Activated T-helper 17 cell treated with anti-CD3 and anti-CD28 coated beads, Interleukin-2, amount 50 U/mL, for 72 hours (primary cell): ENCODE results near the gene C10orf105. TPM values are rescaled to one million over a fixed set of nuclear protein-coding genes. Genes with fewer than 3 reads are reported as not detected.

Experiments
- ATAC-seq: fragments of 150-1000 bp; cut with Tn5 transposase; replicated peaks from 2 replicates; pipeline ENCODE4 v1.10.0; 2021; ENCODE audit warnings: mild to moderate bottlenecking, moderate library complexity
- H3K27ac Mint-ChIP-seq: one replicate; pipeline ENCODE4 v1.8.0; 2022; ENCODE audit warnings: mixed read lengths
- H3K27me3 Mint-ChIP-seq: one replicate; pipeline ENCODE4 v1.8.0; 2022; ENCODE audit warnings: mixed read lengths
- H3K36me3 Mint-ChIP-seq: one replicate; pipeline ENCODE4 v1.8.0; 2022; ENCODE audit warnings: low read depth, mild to moderate bottlenecking, mixed read lengths
- H3K4me1 Mint-ChIP-seq: one replicate; pipeline ENCODE4 v1.8.0; 2022; ENCODE audit warnings: mixed read lengths
- H3K4me3 Mint-ChIP-seq: one replicate; pipeline ENCODE4 v1.8.0; 2022; ENCODE audit warnings: mild to moderate bottlenecking, mixed read lengths
- H3K9me3 Mint-ChIP-seq: one replicate; pipeline ENCODE4 v1.8.0; 2022; ENCODE audit warnings: mixed read lengths
- total RNA-seq, 2 donors: library from RNA; stranded (reverse); gene quantifications; one replicate each; pipeline ENCODE4 v1.2.3, GENCODE V29; 2022

C10orf105 gene, protein sequence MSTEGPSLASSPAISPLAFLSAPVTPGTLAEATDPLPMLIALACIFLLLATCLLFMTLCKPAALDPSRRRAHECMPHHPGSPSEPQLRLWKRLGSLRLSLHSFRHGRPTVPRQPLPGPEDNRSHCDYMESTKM
- total RNA-seq, result 1 to 10 TPM in 1 of 2 donors, under 1 TPM in 1; 0.04 to 1.0 TPM

DNA sequence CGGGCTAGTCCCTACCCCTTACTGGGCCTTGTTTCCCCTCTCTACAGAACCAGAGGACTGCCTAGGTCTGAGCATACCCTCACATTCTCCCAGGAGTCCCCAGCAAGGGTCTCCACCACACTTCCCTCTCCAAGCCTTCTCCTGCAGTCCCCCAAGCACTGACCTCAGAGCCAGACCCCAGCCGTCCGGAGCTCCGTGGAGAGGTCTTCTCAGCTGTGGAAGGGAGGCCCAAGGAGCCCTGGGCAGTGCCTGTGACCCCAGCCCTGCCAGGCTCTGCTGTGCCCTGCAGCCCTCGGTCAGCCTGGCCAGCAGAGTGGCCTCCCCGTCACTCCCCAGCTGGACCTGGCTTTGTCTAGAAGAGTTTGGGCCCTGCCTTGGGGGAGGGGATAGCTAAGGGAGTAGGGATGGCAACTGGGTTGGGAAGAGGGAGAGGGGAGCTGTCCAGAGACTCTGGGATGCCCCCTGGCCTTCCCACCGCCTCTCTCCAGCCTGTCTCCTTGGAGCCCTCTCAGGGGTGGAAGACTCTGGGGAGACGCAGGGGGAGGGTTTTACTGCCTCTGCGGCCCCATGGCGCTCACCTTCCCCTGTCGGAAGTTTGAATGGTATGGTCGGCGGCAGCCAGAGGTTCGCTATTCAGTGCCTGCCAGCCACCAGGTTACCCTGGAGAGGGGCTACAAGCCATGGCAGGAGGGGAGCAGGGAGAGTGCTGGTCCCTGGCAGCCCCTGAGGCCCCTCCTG lies at the start of gene C10orf105:
TSS of gene C10orf105 (minus strand) at position 315 of the 738 bp plus-strand sequence. CDS start 3,441 bp downstream, outside the sequence.
- H3K27me3 Mint-ChIP-seq, result no peaks in the 10 kb centered on the region
- H3K36me3 Mint-ChIP-seq, result peaks cover 8% of the 10 kb centered on the region
- H3K4me3 Mint-ChIP-seq, result no peak within 1 kb of the TSS
- ATAC-seq, result no peak
- H3K9me3 Mint-ChIP-seq, result no peaks in the 10 kb centered on the region
- peak within 1 kb of the TSS; percentile 70 for H3K27ac Mint-ChIP-seq
- H3K4me1 Mint-ChIP-seq, result peaks cover 30% of the 10 kb centered on the region

DNA sequence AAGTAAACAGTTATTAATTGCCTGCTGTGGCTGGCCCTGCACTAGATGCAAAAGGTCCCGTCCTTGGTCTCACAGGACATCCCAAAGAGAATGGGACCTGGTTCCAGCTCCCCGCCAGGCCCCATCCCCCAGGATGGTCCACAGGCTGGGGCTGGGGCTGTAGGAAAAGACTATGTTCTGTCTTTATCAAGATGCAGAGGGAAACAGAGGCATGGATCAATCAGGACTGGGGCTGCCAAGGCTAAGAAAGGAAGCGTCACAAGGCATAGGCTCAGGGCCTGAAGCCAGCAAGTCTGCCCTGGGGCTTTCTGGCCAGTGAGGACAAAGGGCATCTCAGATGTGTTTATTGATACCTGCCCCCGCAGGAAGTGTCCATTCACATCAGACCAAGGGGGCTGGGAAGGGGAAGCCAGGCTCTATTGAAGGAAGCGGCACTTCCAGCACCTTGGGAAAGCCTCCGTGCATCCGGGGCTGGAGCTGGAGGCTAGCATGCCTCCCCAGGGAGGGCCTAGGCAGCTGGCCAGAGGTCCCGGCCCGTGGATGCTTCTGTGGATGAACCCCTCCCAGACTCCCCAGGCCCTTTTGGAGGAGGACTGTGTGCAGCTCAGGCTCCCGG lies 48.0 kb upstream of the C10orf105 start:
- peaks cover 97% of the 10 kb centered on the region for H3K36me3 Mint-ChIP-seq
- ATAC-seq, result no peak
- H3K9me3 Mint-ChIP-seq, result no peaks in the 10 kb centered on the region
- no peaks in the 10 kb centered on the region for H3K27me3 Mint-ChIP-seq
- peaks cover 52% of the 10 kb centered on the region for H3K4me1 Mint-ChIP-seq
- peak overlapping the region; percentile 94 for H3K27ac Mint-ChIP-seq
- peak overlapping the region; percentile 91 for H3K4me3 Mint-ChIP-seq

DNA sequence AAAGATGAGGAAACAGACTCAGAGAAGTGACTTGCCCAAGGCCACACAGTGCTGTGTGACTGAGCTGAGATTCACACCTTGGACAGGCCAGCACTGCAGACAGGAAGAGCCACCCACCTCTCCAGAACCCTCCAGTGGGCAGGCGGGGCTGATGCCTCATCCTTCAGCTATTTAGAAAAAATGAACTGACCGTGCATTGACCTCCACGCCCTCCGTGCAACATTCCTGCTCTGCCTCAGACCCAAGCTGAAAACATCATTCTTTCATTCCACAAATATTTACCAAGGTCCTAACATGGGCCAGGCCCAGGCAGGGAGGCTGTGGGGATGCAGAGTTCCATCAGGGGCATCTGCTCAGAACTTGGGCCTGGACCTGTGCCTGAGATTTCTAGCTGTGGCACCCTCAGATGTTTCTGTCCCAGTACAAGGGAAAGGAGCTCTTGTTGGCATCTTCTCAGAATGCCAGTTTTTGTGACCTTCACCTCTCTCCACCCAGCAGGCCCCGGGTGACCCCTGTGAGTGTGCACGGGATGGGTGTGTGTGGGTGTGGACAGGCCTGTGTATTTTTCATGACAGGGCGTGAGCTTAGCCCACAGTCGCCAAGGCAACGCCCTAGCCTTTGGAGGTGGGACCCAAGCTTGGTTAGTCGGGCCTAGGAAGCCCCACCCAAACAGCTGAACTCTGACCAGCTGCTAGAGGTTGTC lies 47.3 kb upstream of the C10orf105 start:
- peaks cover 97% of the 10 kb centered on the region for H3K36me3 Mint-ChIP-seq
- no peaks in the 10 kb centered on the region for H3K9me3 Mint-ChIP-seq
- peaks cover 58% of the 10 kb centered on the region for H3K4me1 Mint-ChIP-seq
- H3K27me3 Mint-ChIP-seq, result no peaks in the 10 kb centered on the region
- peak; percentile 10 for ATAC-seq
- peak overlapping the region; percentile 91 for H3K4me3 Mint-ChIP-seq
- H3K27ac Mint-ChIP-seq, result peak overlapping the region; percentile 94

DNA sequence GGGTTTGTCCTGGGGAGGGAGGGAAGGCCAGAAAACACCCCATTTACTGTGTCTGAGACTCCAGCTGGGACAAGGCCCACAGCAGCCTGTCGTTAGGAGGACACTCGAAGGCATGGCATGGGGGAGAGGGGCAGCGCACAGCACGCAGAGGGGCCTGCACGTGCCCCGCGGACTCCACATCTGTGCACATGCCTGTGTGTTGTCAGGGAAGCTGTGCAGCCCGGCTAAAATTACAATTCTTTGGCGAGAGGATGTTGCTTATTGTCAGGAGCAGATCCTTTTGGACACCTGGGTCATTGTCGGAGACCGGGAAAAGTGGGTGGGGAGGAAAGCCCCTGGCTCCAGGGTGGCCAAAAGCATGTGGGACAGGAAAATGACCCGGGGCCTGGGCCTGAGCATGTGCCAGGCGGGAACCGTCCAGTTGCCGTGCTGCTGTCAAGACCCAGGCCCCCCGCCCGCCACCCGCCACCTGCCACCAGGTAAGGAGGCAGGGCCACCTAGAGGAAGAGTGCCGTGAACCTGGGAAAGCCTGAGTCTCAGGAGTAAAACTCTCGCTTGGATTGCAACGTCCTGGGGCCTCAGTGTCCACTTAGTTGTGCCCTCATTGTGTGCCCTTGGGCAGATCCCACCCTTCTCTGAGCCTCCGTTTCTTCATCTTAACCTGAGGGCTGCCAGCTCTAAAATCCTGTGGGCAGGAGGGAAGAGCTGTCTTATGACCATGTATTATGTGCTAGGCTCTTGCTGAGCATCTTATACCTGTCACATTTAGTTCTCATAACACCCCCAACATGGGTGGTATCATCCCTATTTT lies 46.5 kb upstream of the C10orf105 start:
- no peaks in the 10 kb centered on the region for H3K27me3 Mint-ChIP-seq
- peaks cover 60% of the 10 kb centered on the region for H3K4me1 Mint-ChIP-seq
- peak overlapping the region; percentile 91 for H3K4me3 Mint-ChIP-seq
- peaks cover 97% of the 10 kb centered on the region for H3K36me3 Mint-ChIP-seq
- peak overlapping the region; percentile 94 for H3K27ac Mint-ChIP-seq
- H3K9me3 Mint-ChIP-seq, result no peaks in the 10 kb centered on the region
- ATAC-seq, result no peak

DNA sequence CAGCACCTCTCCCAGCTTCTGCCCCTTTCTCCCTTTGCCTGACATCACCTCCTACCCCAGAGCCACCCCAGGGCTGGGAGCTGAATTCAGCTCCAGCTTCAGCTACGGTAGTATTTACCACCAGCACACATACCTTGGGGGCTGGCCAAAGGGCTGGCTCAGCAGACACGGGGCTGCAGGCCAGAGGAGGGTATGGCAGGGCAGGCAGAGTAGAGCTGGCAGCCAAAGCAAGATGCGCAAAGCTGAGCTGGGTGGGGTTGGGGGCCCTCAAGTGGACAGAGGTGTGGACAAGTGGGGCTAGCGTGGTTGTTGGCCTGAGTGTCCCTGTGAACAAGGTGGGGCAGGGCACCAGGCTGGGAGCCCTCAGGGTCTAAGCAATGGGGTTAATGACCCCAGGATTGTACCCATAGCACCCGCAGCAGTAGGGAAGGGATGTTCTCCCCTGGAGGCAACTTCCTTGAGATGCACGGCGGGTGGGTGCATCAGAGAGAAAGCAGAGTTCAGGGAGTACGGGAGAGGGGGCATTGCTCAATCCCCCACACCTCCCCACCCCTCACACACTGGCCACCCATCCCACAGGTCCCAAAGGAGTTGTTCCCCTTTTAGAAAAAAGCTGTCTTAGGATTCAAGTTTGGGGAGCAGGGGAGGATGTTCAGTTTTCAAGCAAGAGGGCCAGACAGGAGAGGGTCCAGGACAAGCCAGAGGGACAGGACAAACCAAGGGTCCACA lies 45.8 kb upstream of the C10orf105 start:
- H3K4me3 Mint-ChIP-seq, result peak overlapping the region; percentile 91
- H3K27me3 Mint-ChIP-seq, result no peaks in the 10 kb centered on the region
- no peak for ATAC-seq
- no peaks in the 10 kb centered on the region for H3K9me3 Mint-ChIP-seq
- peaks cover 97% of the 10 kb centered on the region for H3K36me3 Mint-ChIP-seq
- H3K4me1 Mint-ChIP-seq, result peaks cover 67% of the 10 kb centered on the region
- H3K27ac Mint-ChIP-seq, result peak overlapping the region; percentile 94

DNA sequence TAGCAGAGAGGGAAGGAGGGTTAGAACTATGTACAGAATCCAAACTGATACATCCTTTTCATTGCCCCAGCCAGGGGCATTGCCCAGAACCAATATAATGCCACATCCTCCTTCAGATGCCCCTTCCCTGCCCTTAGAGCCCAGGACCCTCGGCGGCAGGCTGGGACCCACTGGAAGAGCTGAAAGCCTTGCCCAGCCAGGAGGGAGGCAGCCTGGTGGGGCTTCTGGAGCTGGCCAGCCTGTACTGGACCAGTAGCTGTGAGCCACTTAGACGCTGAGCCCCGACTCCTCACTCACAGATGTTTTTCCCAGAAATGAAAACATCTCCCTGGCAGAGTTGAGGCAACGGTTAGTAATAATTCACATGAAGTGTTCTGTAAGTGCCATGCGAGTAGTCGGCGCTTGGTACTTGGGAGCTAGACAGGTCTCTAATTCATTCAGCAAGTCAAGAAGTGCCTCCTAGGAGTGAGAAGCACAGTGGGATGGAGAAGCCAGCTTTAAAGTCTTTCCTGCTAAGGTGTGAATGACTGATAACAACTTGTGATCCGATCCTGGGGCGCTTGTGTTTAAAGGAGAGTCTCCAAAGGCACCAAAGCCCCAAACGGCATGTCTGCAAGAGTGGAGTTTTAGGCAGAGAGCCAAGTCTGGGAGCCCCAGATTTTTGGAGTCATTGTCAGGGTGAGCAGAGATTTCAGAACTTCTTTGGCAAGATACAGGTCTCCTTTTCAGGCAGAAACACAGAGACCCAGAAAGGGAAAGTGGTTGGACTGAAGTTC lies 44.0 kb upstream of the C10orf105 start:
- ATAC-seq, result no peak
- H3K27me3 Mint-ChIP-seq, result no peaks in the 10 kb centered on the region
- H3K36me3 Mint-ChIP-seq, result peaks cover 100% of the 10 kb centered on the region
- H3K4me1 Mint-ChIP-seq, result peaks cover 61% of the 10 kb centered on the region
- no peaks in the 10 kb centered on the region for H3K9me3 Mint-ChIP-seq
- peak overlapping the region; percentile 70 for H3K27ac Mint-ChIP-seq
- H3K4me3 Mint-ChIP-seq, result peak overlapping the region; percentile 91

DNA sequence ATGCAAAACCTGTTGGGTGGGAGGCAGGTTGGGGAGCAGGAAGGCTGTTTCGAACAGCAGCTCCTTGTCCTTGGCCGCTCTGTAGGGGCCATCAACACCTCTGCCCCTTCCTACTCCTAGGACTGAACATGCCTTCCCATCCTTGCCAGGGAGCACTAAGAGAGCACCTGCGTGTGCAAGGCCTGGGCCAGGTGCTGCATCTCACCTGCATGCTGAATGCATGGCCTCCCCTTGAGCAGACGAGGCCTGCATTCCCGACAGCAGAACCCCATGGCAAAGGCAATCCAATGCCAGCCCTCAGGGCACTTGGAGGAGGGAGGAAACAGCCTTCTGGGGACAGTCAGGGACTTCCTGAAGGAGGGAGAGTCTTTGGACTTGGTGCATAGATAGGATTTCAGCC lies 42.7 kb upstream of the C10orf105 start:
- peak overlapping the region; percentile 74 for H3K27ac Mint-ChIP-seq
- peaks cover 100% of the 10 kb centered on the region for H3K36me3 Mint-ChIP-seq
- no peaks in the 10 kb centered on the region for H3K27me3 Mint-ChIP-seq
- peaks cover 62% of the 10 kb centered on the region for H3K4me1 Mint-ChIP-seq
- H3K9me3 Mint-ChIP-seq, result no peaks in the 10 kb centered on the region
- peak overlapping the region; percentile 20 for H3K4me3 Mint-ChIP-seq
- no peak for ATAC-seq

DNA sequence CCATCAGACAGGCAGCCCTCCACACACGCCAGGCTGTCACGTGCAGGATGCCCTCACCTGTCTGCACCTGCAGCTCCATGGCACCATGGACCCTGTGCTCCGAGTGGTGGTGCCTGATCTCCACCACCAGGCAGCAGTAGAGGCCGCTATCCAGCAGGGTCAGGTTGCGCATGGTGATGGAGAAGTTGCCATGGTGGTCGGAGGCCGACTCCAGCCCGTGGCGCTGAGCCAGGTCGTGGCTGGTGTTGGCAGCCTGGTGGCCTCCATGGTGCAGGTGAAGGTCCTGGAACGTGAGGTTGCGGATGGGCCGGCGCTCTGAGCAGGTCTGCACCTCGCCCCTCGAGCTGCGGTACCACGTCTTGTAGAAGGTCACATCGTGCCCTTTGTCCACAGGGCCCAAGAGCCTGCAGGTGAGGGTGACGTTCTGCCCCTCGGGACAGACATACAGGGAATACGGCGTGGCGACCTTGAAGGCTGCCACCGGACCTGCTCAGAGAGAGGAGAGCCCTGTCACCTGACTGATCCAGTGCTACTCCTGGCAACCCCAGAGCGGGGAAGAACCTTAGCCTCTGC lies 42.0 kb upstream of the C10orf105 start:
- Mint-ChIP-seq H3K36me3 (peaks cover 100% of the 10 kb centered on the region), H3K4me1 (peaks cover 62% of the 10 kb centered on the region), H3K27me3 (no peaks in the 10 kb centered on the region), H3K4me3 (peak overlapping the region; percentile 57), H3K27ac (peak overlapping the region; percentile 79), H3K9me3 (no peaks in the 10 kb centered on the region)
- ATAC-seq, result no peak

DNA sequence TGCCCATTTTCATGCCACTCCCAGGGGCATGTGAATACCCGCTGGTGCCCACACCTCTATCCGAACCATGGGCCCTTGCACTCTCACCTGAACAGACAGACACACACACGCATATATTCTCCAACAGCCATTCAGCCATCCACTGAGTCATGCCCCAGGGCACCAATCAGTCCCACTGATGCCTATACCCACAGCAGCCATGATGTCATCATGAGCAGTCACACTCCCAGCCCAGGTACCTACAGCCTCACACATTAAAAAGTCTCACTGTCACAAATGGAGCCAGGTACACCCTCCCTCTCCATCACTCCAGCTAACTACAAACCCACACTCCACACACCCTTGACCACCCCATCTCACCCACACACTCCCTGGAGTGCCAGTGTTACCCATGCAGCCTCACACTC lies 41.5 kb upstream of the C10orf105 start:
- H3K9me3 Mint-ChIP-seq, result no peaks in the 10 kb centered on the region
- H3K27ac Mint-ChIP-seq, result peak overlapping the region; percentile 79
- H3K4me1 Mint-ChIP-seq, result peaks cover 65% of the 10 kb centered on the region
- peak overlapping the region; percentile 57 for H3K4me3 Mint-ChIP-seq
- H3K36me3 Mint-ChIP-seq, result peaks cover 100% of the 10 kb centered on the region
- no peaks in the 10 kb centered on the region for H3K27me3 Mint-ChIP-seq
- peak; percentile 84 for ATAC-seq

DNA sequence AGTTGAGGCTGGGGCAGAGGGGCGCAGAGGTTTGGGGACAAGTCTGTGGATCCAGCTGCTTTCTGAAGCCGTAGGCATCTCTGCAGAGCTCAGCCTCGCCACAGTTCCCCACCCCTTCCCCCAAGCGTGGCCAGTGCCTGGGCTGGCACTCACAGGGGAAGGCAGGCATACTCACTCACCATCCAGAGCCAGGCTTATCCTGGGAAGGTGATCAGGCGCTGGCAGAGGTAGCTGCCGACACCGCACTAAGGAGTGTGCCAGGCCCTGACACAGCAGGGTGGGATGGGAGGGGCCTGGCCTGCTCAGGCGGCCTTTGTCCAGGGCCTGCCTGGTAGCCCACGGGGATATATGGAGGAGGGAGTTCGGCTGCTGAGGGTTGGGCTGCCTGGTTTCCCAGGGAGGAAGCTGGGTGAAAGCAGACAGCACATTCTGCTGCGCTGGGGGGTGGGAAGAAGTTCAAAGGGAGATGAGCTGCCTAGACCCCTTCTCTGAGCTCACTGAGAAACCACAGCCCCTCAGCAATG lies 37.9 kb upstream of the C10orf105 start:
- Mint-ChIP-seq H3K27ac (peak overlapping the region; percentile 94), H3K4me3 (peak overlapping the region; percentile 75), H3K27me3 (no peaks in the 10 kb centered on the region), H3K36me3 (peaks cover 100% of the 10 kb centered on the region), H3K9me3 (no peaks in the 10 kb centered on the region), H3K4me1 (peaks cover 65% of the 10 kb centered on the region)
- ATAC-seq, result peak; percentile 3

DNA sequence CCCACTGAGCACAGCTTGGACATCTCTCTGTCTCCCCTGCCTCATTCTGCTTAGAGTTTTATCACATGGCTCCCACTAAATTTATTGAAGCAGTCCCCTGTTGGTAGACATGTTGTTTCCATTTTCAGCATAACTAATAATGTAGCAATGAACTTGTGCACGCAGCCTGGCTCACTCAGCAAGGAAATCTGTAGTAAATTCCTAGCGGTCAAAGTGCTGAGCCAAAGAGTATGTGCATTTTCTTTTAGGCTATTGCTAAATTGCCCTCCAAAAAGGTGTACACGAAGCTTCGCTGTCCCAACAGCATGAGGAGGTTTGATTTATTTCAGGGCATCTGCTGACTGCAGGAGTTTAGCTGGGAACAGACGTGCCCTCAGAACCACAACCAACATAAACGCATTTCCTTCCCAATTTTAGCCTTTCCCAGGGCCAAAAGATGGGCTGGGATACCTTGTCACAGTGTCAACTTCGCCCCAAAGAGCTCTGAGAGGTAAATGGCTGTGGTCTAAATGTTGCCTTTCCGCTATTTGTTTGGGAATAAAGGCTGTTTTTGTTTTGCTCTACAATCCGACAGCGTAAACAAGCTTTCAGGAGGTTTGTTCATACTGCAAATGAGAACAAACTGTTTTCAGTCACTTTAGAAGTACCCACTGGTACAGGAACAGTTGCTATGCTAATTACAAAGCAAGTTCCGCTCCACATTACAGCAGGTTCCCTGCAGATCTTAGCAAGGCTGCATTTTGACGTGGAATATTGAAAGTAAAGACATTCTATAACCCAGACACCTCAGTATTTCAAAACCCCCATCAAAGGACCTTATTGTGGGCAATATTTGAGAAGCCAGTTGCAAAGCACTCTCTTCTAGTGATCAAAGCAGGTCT lies 37.0 kb upstream of the C10orf105 start:
- ATAC-seq, result peak; percentile 75
- no peaks in the 10 kb centered on the region for H3K9me3 Mint-ChIP-seq
- H3K27ac Mint-ChIP-seq, result peak overlapping the region; percentile 94
- peak overlapping the region; percentile 75 for H3K4me3 Mint-ChIP-seq
- H3K4me1 Mint-ChIP-seq, result peaks cover 65% of the 10 kb centered on the region
- H3K36me3 Mint-ChIP-seq, result peaks cover 100% of the 10 kb centered on the region
- H3K27me3 Mint-ChIP-seq, result no peaks in the 10 kb centered on the region
